Hematopoietic multipotent progenitor cell treated with erythropoietin and hydrocortisone succinate and interleukin-3 and kit ligand, for 4 days (in vitro differentiated cells): Measurements from ENCODE around the gene NMRAL1.
A peak's percentile ranks its signal among the peaks of the same experiment; 100 is the strongest.

Source experiments
- DNase-seq: peaks from one replicate; pipeline ENCODE4 v3.0.0-alpha.2; 2015

Gene NMRAL1

GRCh38 chr16:4501071-4501478 is 26.6 kb upstream of the NMRAL1 start:
- DNase-seq: no peak

- DNase-seq: no peak
These were observed 25.8 kb upstream of the NMRAL1 start for GRCh38 chr16:4500272-4500671.

- DNase-seq: no peak
These were observed 24.8 kb upstream of the NMRAL1 start for GRCh38 chr16:4499196-4499555.

GRCh38 chr16:4498546-4499195 is 24.2 kb upstream of the NMRAL1 start:
- no peak for DNase-seq

- no peak for DNase-seq
These were observed 21.9 kb upstream of the NMRAL1 start for GRCh38 chr16:4496305-4496704.

GRCh38 chr16:4495766-4496165 is 21.3 kb upstream of the NMRAL1 start:
- no peak for DNase-seq

GRCh38 chr16:4494746-4495490 is 20.5 kb upstream of the NMRAL1 start:
- no peak for DNase-seq

GRCh38 chr16:4491898-4492297 is 17.5 kb upstream of the NMRAL1 start:
- no peak for DNase-seq

- no peak for DNase-seq
These were observed 14.6 kb upstream of the NMRAL1 start for GRCh38 chr16:4489030-4489429.

GRCh38 chr16:4488499-4488967 is 14.1 kb upstream of the NMRAL1 start:
- DNase-seq: peak; percentile 53

- DNase-seq: no peak
These were observed 13.6 kb upstream of the NMRAL1 start for GRCh38 chr16:4487955-4488498.

GRCh38 chr16:4486126-4486893 is 11.9 kb upstream of the NMRAL1 start:
- DNase-seq: no peak

- no peak for DNase-seq
These were observed 7.5 kb upstream of the NMRAL1 start for GRCh38 chr16:4481963-4482362.

GRCh38 chr16:4481526-4481925 is 7.1 kb upstream of the NMRAL1 start:
- no peak for DNase-seq

- DNase-seq: peak; percentile 57
These were observed 3.5 kb upstream of the NMRAL1 start for GRCh38 chr16:4477966-4478365.

- DNase-seq: peak; percentile 96
These were observed 1.7 kb upstream of the NMRAL1 start, which contains the start of gene HMOX2 for GRCh38 chr16:4475880-4476788. Gene HMOX2, plus strand, starts transcription at chr16:4476398. Its CDS starts 29,127 bp downstream, at chr16:4505525.

GRCh38 chr16:4472880-4473279 is 1.5 kb downstream of the NMRAL1 start:
- DNase-seq: no peak

- DNase-seq: no peak
These were observed 2.6 kb downstream of the NMRAL1 start for GRCh38 chr16:4471869-4472268.

GRCh38 chr16:4468972-4469371 is 5.5 kb downstream of the NMRAL1 start:
- no peak for DNase-seq

- DNase-seq: no peak
These were observed 6.5 kb downstream of the NMRAL1 start for GRCh38 chr16:4467916-4468315.

GRCh38 chr16:4465977-4466779 is 8.2 kb downstream of the NMRAL1 start:
- DNase-seq: no peak
